Measurements from ENCODE around the gene FARP2. TPM values are rescaled to one million over a fixed set of nuclear protein-coding genes. Genes with fewer than 3 reads are reported as not detected.

The FARP2 gene
- total RNA-seq, 1 experiment from 2014 or later = 32.6 TPM

GRCh38 chr2:241509155-241509784 is 153.2 kb downstream of the FARP2 start:
- Mint-ChIP-seq H3K36me3 (ENCODE audit: insufficient read depth, unreplicated experiment) (peaks cover 6% of the 10 kb centered on the region), H3K4me3 (ENCODE audit: unreplicated experiment) (peak overlapping the region; percentile 87), H3K9me3 (ENCODE audit: unreplicated experiment) (no peaks in the 10 kb centered on the region), H3K4me1 (ENCODE audit: insufficient read depth, unreplicated experiment) (peaks cover 13% of the 10 kb centered on the region), H3K27ac (ENCODE audit: low read depth, unreplicated experiment) (peak overlapping the region; percentile 25), H3K27me3 (ENCODE audit: insufficient read depth, unreplicated experiment) (no peaks in the 10 kb centered on the region)
- POLR2A ChIA-PET = interaction anchor here (0.5 to 2.0 kb wide), 5 partner anchors 49 to 407 kb away, joined by 3 to 6 read pairs (median 3); partner anchors contain the start of genes BOK, D2HGDH and PPP1R7
- TF ChIP-seq CTCF (IDR thresholded peaks at IDR 0.05; ENCODE audit: unreplicated experiment) = no peak
- CTCF ChIA-PET = interaction anchor here (0.5 kb wide), 1 partner anchor 222 kb away, joined by 6 read pairs; no protein-coding TSS in a partner anchor
- no peak for DNase-seq (ENCODE audit: unreplicated experiment)
- BruUV-seq (replicated peaks) = TSS peak; percentile 25
- intact Hi-C loops (cut with micrococcal nuclease) = no loop called here

GRCh38 chr2:241511091-241511741 is 155.1 kb downstream of the FARP2 start:
- H3K4me3 Mint-ChIP-seq (ENCODE audit: unreplicated experiment) = peak overlapping the region; percentile 36
- H3K4me1 Mint-ChIP-seq (ENCODE audit: insufficient read depth, unreplicated experiment) = peaks cover 13% of the 10 kb centered on the region
- no peak for DNase-seq (ENCODE audit: unreplicated experiment)
- H3K27me3 Mint-ChIP-seq (ENCODE audit: insufficient read depth, unreplicated experiment) = no peaks in the 10 kb centered on the region
- H3K27ac Mint-ChIP-seq (ENCODE audit: low read depth, unreplicated experiment) = no peak overlapping the region
- H3K9me3 Mint-ChIP-seq (ENCODE audit: unreplicated experiment) = no peaks in the 10 kb centered on the region
- no peak for TF ChIP-seq CTCF (IDR thresholded peaks at IDR 0.05; ENCODE audit: unreplicated experiment)
- BruUV-seq (replicated peaks) = TSS peak; percentile 21
- intact Hi-C loops (cut with micrococcal nuclease) = no loop called here
- ChIA-PET POLR2A (no interaction called here), CTCF (no interaction called here)
- peaks cover 6% of the 10 kb centered on the region for H3K36me3 Mint-ChIP-seq (ENCODE audit: insufficient read depth, unreplicated experiment)

GRCh38 chr2:241514553-241514952 is 158.5 kb downstream of the FARP2 start:
- CTCF ChIA-PET = no interaction called here
- H3K27me3 Mint-ChIP-seq (ENCODE audit: insufficient read depth, unreplicated experiment) = no peaks in the 10 kb centered on the region
- H3K9me3 Mint-ChIP-seq (ENCODE audit: unreplicated experiment) = peaks cover 12% of the 10 kb centered on the region
- H3K4me3 Mint-ChIP-seq (ENCODE audit: unreplicated experiment) = no peak overlapping the region
- no peak for DNase-seq (ENCODE audit: unreplicated experiment)
- peaks cover 3% of the 10 kb centered on the region for H3K4me1 Mint-ChIP-seq (ENCODE audit: insufficient read depth, unreplicated experiment)
- peaks cover 13% of the 10 kb centered on the region for H3K36me3 Mint-ChIP-seq (ENCODE audit: insufficient read depth, unreplicated experiment)
- intact Hi-C loops (cut with micrococcal nuclease) = no loop called here
- POLR2A ChIA-PET = interaction anchor here (1.0 to 1.6 kb wide), 2 partner anchors 39 to 43 kb away, joined by 3 to 4 read pairs; no protein-coding TSS in a partner anchor
- no peak for TF ChIP-seq CTCF (IDR thresholded peaks at IDR 0.05; ENCODE audit: unreplicated experiment)
- BruUV-seq (replicated peaks) = no TSS peak
- H3K27ac Mint-ChIP-seq (ENCODE audit: low read depth, unreplicated experiment) = no peak overlapping the region

- peaks cover 13% of the 10 kb centered on the region for H3K36me3 Mint-ChIP-seq (ENCODE audit: insufficient read depth, unreplicated experiment)
- no peak for DNase-seq (ENCODE audit: unreplicated experiment)
- POLR2A ChIA-PET = interaction anchor here (1.0 kb wide), 1 partner anchor 40 kb away, joined by 4 read pairs; no protein-coding TSS in a partner anchor
- intact Hi-C loops (cut with micrococcal nuclease) = no loop called here
- H3K4me3 Mint-ChIP-seq (ENCODE audit: unreplicated experiment) = no peak overlapping the region
- H3K4me1 Mint-ChIP-seq (ENCODE audit: insufficient read depth, unreplicated experiment) = no peaks in the 10 kb centered on the region
- CTCF ChIA-PET = no interaction called here
- no TSS peak for BruUV-seq (replicated peaks)
- no peak overlapping the region for H3K27ac Mint-ChIP-seq (ENCODE audit: low read depth, unreplicated experiment)
- no peaks in the 10 kb centered on the region for H3K27me3 Mint-ChIP-seq (ENCODE audit: insufficient read depth, unreplicated experiment)
- TF ChIP-seq CTCF (IDR thresholded peaks at IDR 0.05; ENCODE audit: unreplicated experiment) = no peak
- H3K9me3 Mint-ChIP-seq (ENCODE audit: unreplicated experiment) = peaks cover 12% of the 10 kb centered on the region
Observed at GRCh38 chr2:241514986-241515737, 159.1 kb downstream of the FARP2 start.

Data from MCF 10A (cell line).